HEK293 (cell line): ENCODE results near the gene DCX.

Experiments used
- CTCF ChIP-seq: fragments of 450-650 bp; formaldehyde crosslinking; IDR thresholded peaks from 2 replicates; pipeline ENCODE4 v1.5.1; 2016; ENCODE audit warnings: missing biosample characterization, missing genetic modification characterization
- ELK4 ChIP-seq: IDR thresholded peaks from 2 replicates; pipeline ENCODE4 v1.6.1; 2011; ENCODE audit warnings: mild to moderate bottlenecking, low read depth, low read length, borderline replicate concordance
- SETDB1 ChIP-seq: IDR thresholded peaks from one replicate; pipeline ENCODE4 v1.6.1; 2017; ENCODE audit warnings: mild to moderate bottlenecking, low read length, moderate library complexity, mixed read lengths; ENCODE audit not compliant: insufficient read length
- TCF7L2 ChIP-seq: IDR thresholded peaks from 2 replicates; pipeline ENCODE4 v1.6.1; 2011; ENCODE audit warnings: low read depth, mild to moderate bottlenecking, inconsistent platforms, low read length, moderate library complexity, borderline replicate concordance
- ZNF366 ChIP-seq: fragments of 450-650 bp; formaldehyde crosslinking; conservative IDR thresholded peaks from 2 replicates; pipeline ENCODE4 v1.5.1; 2016; ENCODE audit warnings: missing biosample characterization, missing genetic modification characterization
- TF ChIP-seq, protein P1 (sequence below): fragments of 450-650 bp; formaldehyde crosslinking; IDR thresholded peaks from 2 replicates; pipeline ENCODE4 v1.5.1; 2016; ENCODE audit warnings: missing biosample characterization, missing genetic modification characterization

DNA sequence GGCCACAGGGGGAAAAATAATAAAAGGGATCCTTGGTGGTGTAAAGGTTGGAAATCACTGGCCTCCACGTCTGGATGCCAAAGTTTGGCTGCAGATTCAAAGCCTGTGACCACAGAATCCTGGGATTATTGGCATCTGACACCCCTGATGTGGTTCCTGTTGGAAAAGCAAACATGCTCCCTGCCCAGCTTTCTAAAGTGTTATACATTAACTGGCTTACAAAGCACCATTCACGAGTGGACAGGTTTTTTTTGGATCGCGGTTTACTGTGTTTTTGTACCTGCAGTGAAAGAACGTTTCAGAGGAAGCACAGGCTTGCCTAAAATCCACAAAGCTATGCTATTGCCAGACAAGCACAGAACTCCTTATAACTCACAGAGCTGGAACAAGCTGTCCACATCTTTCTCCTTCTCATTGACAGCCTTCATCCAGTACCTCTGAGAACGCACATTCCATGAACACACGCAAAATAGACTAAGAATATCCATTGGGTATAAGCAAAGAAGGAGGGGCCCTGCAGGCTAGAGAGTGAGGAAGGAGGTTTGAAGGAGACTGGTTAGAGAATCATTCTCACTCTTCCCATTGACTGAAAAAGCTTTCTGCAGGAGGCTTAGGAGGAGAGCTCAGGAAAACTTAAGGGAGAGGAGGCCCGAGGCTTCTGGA, 127.2 kb downstream of the DCX start:
- TF ChIP-seq CTCF (tag by site-specific recombination) (no peak), ELK4 (no peak), ZNF366 (tag by site-specific recombination) (no peak), SETDB1 (no peak), TCF7L2 (no peak)
- TF ChIP-seq, protein P1, sequence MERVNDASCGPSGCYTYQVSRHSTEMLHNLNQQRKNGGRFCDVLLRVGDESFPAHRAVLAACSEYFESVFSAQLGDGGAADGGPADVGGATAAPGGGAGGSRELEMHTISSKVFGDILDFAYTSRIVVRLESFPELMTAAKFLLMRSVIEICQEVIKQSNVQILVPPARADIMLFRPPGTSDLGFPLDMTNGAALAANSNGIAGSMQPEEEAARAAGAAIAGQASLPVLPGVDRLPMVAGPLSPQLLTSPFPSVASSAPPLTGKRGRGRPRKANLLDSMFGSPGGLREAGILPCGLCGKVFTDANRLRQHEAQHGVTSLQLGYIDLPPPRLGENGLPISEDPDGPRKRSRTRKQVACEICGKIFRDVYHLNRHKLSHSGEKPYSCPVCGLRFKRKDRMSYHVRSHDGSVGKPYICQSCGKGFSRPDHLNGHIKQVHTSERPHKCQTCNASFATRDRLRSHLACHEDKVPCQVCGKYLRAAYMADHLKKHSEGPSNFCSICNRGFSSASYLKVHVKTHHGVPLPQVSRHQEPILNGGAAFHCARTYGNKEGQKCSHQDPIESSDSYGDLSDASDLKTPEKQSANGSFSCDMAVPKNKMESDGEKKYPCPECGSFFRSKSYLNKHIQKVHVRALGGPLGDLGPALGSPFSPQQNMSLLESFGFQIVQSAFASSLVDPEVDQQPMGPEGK (tag by site-specific recombination), result no peak
